GM18873 (cell line): ENCODE results near the gene C2CD2L.
A peak's percentile ranks its signal among the peaks of the same experiment; 100 is the strongest.
"Not testable (repeated sequence)": the region's sequence is repeated elsewhere in the genome, so short reads cannot be mapped to it uniquely, and the experiment has no call there.

Experiments used
- ATAC-seq: cut with Tn5 transposase; IDR thresholded peaks from one replicate; pipeline ENCODE4 v1.9.1; 2021; ENCODE audit warnings: mild to moderate bottlenecking, moderate library complexity, moderate number of reproducible peaks; ENCODE audit not compliant: unreplicated experiment, low FRiP score

Gene C2CD2L

GRCh38 chr11:119106564-119107537 lies at the start of gene C2CD2L:
TSS of gene C2CD2L (plus strand) at chr11:119107344. CDS start at chr11:119107742, 398 bp downstream.
- ATAC-seq = peak; percentile 55

GRCh38 chr11:119059128-119059527 lies 48.0 kb upstream of the C2CD2L start:
- ATAC-seq = not testable (repeated sequence)

- ATAC-seq = no peak
Observed at GRCh38 chr11:119061256-119061655, 45.9 kb upstream of the C2CD2L start.

- ATAC-seq = no peak
Observed at GRCh38 chr11:119062779-119063178, 44.4 kb upstream of the C2CD2L start.

- ATAC-seq = no peak
Observed at GRCh38 chr11:119065369-119065768, 41.8 kb upstream of the C2CD2L start.

GRCh38 chr11:119067371-119068222 lies 39.5 kb upstream of the C2CD2L start, which contains the start of gene VPS11:
TSS of gene VPS11 (plus strand) at chr11:119067818. CDS start at chr11:119067824, 6 bp downstream.
- peak; percentile 78 for ATAC-seq

- ATAC-seq = no peak
Observed at GRCh38 chr11:119077839-119078238, 29.3 kb upstream of the C2CD2L start.

GRCh38 chr11:119078675-119079420 lies 28.3 kb upstream of the C2CD2L start:
- ATAC-seq = no peak

GRCh38 chr11:119081682-119082260 lies 25.4 kb upstream of the C2CD2L start:
- ATAC-seq = no peak

- peak; percentile 79 for ATAC-seq
Observed at GRCh38 chr11:119084663-119085436, 22.3 kb upstream of the C2CD2L start, which contains the start of gene HMBS. TSS of gene HMBS (plus strand) at chr11:119084881. CDS start at chr11:119085034, 153 bp downstream.

GRCh38 chr11:119085437-119085847 lies 21.7 kb upstream of the C2CD2L start:
- ATAC-seq = peak; percentile 6

- no peak for ATAC-seq
Observed at GRCh38 chr11:119087123-119087522, 20.0 kb upstream of the C2CD2L start.

GRCh38 chr11:119087747-119088241 lies 19.4 kb upstream of the C2CD2L start:
- no peak for ATAC-seq

- no peak for ATAC-seq
Observed at GRCh38 chr11:119088406-119088805, 18.7 kb upstream of the C2CD2L start.

GRCh38 chr11:119089319-119089718 lies 17.8 kb upstream of the C2CD2L start:
- ATAC-seq = no peak

GRCh38 chr11:119091178-119091577 lies 16.0 kb upstream of the C2CD2L start:
- no peak for ATAC-seq

GRCh38 chr11:119091966-119092879 lies 14.9 kb upstream of the C2CD2L start:
- no peak for ATAC-seq
